ENCODE measurements around the gene TMEM259.

Gene TMEM259

DNA sequence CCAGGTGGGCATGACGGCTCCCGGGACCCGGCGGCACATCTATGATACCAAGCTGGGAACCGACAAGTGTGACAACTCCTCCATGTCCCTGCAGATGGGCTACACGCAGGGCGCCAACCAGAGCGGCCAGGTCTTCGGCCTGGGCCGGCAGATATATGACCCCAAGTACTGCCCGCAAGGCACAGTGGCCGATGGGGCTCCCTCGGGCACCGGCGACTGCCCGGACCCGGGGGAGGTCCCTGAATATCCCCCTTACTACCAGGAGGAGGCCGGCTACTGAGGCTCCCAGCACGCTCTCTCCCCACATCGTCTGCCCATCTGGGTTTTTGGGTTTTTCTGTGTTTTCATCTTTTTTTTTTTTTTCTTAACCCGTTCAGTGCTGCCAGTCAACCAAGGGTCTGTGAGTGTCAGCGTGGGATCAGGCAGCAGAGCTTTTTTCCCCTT, 16.7 kb upstream of the TMEM259 start:
- H3K27ac ChIP-seq (replicated peaks), result peak overlapping the region; percentile 75
- no peak for DNase-seq (ENCODE audit: low read depth in 1 of 2, low spot score in 1 of 2)
- no peaks in the 10 kb centered on the region for H3K27me3 ChIP-seq (ENCODE audit: insufficient read depth, poor library complexity, severe bottlenecking)
- H3K4me3 ChIP-seq (replicated peaks; ENCODE audit: insufficient read depth, low read length), result no peak overlapping the region
- TF ChIP-seq POLR2AphosphoS5 (IDR thresholded peaks at IDR 0.05; ENCODE audit: low read depth), result no peak

DNA sequence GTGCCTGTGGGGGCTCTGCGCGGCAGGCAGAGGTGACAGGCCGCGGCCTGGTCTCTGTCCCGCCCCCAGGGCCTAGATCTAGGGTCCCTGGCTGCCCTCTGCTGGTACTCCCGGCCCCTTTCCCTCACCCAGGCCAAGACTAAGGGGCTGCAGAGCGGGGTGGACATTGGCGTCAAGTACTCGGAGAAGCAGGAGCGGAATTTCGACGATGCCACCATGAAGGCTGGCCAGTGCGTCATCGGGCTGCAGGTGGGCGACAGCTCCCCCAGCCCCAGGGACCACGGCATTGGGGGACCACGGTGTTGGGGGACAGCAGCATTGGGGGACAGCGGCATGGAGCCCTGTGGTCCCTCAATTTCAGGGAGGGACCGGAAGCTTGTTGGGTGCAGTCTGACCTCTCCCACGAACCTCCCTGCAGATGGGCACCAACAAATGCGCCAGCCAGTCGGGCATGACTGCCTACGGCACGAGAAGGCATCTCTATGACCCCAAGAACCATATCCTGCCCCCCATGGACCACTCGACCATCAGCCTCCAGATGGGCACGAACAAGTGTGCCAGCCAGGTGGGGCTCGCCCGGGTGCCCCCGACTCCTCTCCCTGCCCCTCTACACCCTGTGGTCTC, 15.2 kb upstream of the TMEM259 start:
- no peak for TF ChIP-seq POLR2AphosphoS5 (IDR thresholded peaks at IDR 0.05; ENCODE audit: low read depth)
- TF ChIP-seq, protein P1, sequence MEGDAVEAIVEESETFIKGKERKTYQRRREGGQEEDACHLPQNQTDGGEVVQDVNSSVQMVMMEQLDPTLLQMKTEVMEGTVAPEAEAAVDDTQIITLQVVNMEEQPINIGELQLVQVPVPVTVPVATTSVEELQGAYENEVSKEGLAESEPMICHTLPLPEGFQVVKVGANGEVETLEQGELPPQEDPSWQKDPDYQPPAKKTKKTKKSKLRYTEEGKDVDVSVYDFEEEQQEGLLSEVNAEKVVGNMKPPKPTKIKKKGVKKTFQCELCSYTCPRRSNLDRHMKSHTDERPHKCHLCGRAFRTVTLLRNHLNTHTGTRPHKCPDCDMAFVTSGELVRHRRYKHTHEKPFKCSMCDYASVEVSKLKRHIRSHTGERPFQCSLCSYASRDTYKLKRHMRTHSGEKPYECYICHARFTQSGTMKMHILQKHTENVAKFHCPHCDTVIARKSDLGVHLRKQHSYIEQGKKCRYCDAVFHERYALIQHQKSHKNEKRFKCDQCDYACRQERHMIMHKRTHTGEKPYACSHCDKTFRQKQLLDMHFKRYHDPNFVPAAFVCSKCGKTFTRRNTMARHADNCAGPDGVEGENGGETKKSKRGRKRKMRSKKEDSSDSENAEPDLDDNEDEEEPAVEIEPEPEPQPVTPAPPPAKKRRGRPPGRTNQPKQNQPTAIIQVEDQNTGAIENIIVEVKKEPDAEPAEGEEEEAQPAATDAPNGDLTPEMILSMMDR (IDR thresholded peaks at IDR 0.05; ENCODE audit: insufficient read depth, low read length), result no peak

DNA sequence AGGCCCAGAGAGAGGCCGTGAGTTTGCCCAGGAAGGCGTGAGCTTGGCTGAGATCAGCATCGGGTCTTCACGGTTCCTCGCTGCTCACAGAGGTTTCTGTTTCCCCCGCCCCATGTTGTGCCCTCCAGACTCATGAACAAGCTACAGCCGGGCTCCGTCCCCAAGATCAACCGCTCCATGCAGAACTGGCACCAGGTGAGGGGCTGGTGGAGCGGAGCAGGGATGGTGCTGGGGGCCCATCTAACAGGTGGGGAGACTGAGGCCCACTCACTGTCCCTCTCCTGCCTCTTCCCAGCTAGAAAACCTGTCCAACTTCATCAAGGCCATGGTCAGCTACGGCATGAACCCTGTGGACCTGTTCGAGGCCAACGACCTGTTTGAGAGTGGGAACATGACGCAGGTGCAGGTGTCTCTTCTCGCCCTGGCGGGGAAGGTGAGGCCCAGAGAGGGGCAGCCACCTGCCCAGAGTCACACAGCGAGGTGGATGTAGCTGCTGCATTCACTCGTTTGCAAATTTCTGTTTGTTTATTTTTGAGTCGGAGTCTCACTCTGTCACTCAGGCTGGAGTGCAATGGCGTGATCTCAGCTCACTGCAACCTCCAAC, 11.4 kb upstream of the TMEM259 start:
- H3K27ac ChIP-seq (replicated peaks), result no peak overlapping the region
- no peak for TF ChIP-seq POLR2AphosphoS5 (IDR thresholded peaks at IDR 0.05; ENCODE audit: low read depth)
- TF ChIP-seq SPI1 (IDR thresholded peaks at IDR 0.05; ENCODE audit: borderline replicate concordance, low read depth), result no peak
- TF ChIP-seq, protein P2, sequence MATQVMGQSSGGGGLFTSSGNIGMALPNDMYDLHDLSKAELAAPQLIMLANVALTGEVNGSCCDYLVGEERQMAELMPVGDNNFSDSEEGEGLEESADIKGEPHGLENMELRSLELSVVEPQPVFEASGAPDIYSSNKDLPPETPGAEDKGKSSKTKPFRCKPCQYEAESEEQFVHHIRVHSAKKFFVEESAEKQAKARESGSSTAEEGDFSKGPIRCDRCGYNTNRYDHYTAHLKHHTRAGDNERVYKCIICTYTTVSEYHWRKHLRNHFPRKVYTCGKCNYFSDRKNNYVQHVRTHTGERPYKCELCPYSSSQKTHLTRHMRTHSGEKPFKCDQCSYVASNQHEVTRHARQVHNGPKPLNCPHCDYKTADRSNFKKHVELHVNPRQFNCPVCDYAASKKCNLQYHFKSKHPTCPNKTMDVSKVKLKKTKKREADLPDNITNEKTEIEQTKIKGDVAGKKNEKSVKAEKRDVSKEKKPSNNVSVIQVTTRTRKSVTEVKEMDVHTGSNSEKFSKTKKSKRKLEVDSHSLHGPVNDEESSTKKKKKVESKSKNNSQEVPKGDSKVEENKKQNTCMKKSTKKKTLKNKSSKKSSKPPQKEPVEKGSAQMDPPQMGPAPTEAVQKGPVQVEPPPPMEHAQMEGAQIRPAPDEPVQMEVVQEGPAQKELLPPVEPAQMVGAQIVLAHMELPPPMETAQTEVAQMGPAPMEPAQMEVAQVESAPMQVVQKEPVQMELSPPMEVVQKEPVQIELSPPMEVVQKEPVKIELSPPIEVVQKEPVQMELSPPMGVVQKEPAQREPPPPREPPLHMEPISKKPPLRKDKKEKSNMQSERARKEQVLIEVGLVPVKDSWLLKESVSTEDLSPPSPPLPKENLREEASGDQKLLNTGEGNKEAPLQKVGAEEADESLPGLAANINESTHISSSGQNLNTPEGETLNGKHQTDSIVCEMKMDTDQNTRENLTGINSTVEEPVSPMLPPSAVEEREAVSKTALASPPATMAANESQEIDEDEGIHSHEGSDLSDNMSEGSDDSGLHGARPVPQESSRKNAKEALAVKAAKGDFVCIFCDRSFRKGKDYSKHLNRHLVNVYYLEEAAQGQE (IDR thresholded peaks at IDR 0.05; ENCODE audit: insufficient replicate concordance, low read depth), result no peak
- TF ChIP-seq, protein P1 (IDR thresholded peaks at IDR 0.05; ENCODE audit: insufficient read depth, low read length), result no peak
- no peak for TF ChIP-seq GABPA (IDR thresholded peaks at IDR 0.05; ENCODE audit: low read depth)
- no peak for DNase-seq (ENCODE audit: low read depth in 1 of 2, low spot score in 1 of 2)
- H3K27me3 ChIP-seq (ENCODE audit: insufficient read depth, poor library complexity, severe bottlenecking), result no peaks in the 10 kb centered on the region
- H3K4me3 ChIP-seq (replicated peaks; ENCODE audit: insufficient read depth, low read length), result no peak overlapping the region

More for the DNA sequence above, 15.2 kb upstream of the TMEM259 start:
- no peak for DNase-seq (ENCODE audit: low read depth in 1 of 2, low spot score in 1 of 2)
- Histone ChIP-seq H3K27ac (replicated peaks) (no peak overlapping the region), H3K27me3 (ENCODE audit: insufficient read depth, poor library complexity, severe bottlenecking) (no peaks in the 10 kb centered on the region), H3K4me3 (replicated peaks; ENCODE audit: insufficient read depth, low read length) (no peak overlapping the region)

DNA sequence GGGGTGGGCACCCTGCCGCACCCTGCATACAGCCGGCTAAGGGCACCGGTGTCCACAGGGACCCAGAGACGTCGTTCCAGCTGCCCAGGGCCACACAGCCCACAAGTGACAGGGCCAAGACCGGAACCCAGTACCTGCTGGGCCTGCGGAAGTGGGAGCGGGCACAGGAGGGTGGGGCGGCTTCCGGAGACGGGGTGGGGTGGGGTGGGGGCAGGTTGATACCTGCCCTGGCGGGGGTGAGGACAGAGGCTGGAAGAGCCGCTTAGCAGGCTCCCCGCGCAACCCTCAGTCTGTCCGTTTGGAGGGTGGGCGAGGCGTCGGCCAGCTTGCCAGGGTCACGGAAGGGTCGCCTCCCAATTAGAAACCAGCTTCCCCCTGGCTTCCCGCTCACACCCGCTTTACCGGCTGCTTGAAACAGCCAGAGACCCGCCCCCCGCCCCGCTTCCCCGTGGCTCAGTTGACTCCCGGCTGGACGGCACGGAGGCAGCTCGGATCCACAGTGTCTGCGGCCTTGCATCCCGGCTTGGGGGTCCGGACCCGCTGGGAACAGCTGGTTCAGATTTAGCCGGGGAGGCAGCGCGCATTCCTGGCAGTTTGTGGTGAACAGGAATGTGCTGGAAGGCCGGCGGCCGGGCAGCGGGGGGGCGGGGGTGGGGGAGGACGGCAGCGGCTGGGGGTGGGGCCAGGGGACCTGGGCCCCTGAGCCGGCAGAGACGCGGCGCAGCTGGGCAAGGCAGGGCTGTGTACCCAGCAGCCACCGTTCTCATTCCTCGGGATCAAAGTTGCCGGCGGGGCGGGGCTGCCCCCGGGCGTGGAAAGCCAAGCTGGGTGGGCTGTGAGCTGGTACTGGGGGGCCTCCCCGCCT, 7.4 kb upstream of the TMEM259 start:
- peak overlapping the region; percentile 75 for H3K4me3 ChIP-seq (replicated peaks; ENCODE audit: insufficient read depth, low read length)

More for the DNA sequence above, 7.4 kb upstream of the TMEM259 start:
- peak overlapping the region; percentile 96 for H3K27ac ChIP-seq (replicated peaks)
- peak; percentile 59 for DNase-seq (ENCODE audit: low read depth in 1 of 2, low spot score in 1 of 2)
- H3K27me3 ChIP-seq (ENCODE audit: insufficient read depth, poor library complexity, severe bottlenecking), result no peaks in the 10 kb centered on the region
- TF ChIP-seq, protein P2 (IDR thresholded peaks at IDR 0.05; ENCODE audit: insufficient replicate concordance, low read depth), result no peak
- TF ChIP-seq GABPA (IDR thresholded peaks at IDR 0.05; ENCODE audit: low read depth), result peak; percentile 60
- TF ChIP-seq, protein P1 (IDR thresholded peaks at IDR 0.05; ENCODE audit: insufficient read depth, low read length), result no peak
- TF ChIP-seq SPI1 (IDR thresholded peaks at IDR 0.05; ENCODE audit: borderline replicate concordance, low read depth), result peak; percentile 17; the same call in 1 of the 2 replicates
- no peak for TF ChIP-seq POLR2AphosphoS5 (IDR thresholded peaks at IDR 0.05; ENCODE audit: low read depth)
